Measurements from ENCODE around the gene CLIP1.

- TF ChIP-seq CTCF (IDR thresholded peaks at IDR 0.05): no peak
- TF ChIP-seq FOXM1 (IDR thresholded peaks at IDR 0.05; ENCODE audit: low read depth): no peak
- no peak for TF ChIP-seq USF1 (IDR thresholded peaks at IDR 0.05; ENCODE audit: borderline replicate concordance, low read depth)
- no peak for TF ChIP-seq YY1 (IDR thresholded peaks at IDR 0.05; ENCODE audit: low read depth)
- TF ChIP-seq RFX5 (IDR thresholded peaks at IDR 0.05; ENCODE audit: low read length): no peak
- TF ChIP-seq MXI1 (IDR thresholded peaks at IDR 0.05; ENCODE audit: low read depth, low read length): no peak
- TF ChIP-seq POLR2AphosphoS5 (IDR thresholded peaks at IDR 0.05; ENCODE audit: low read depth, low read length): no peak
- TF ChIP-seq SIN3A (IDR thresholded peaks at IDR 0.05; ENCODE audit: borderline replicate concordance, low read depth, low read length): no peak
- TF ChIP-seq EZH2phosphoT487 (IDR thresholded peaks at IDR 0.05; ENCODE audit: borderline replicate concordance, low read depth): no peak
Observed at GRCh38 chr12:122403831-122404230, 18.6 kb downstream of the CLIP1 start.
